ENCODE data around the gene C5orf58.

GRCh38 chr5:170268153-170268689 lies 35.4 kb downstream of the C5orf58 start:
- no peak for TF ChIP-seq CTCF (optimal IDR thresholded peaks at IDR 0.05 in 1 of 3, IDR thresholded peaks at IDR 0.05 in 1 of 3, conservative IDR thresholded peaks at IDR 0.05 in 1 of 3; ENCODE audit: extremely low read depth in 1 of 3, insufficient read depth in 2 of 3, low read length in 3 of 3)
- TF ChIP-seq EZH2 (IDR thresholded peaks at IDR 0.05; ENCODE audit: low read length) = no peak

All from keratinocyte (primary cell).